T-helper 2 cell (primary cell): Measurements from ENCODE around the gene RPL36AL.

ENCODE experiments used
- DNase-seq, 5 experiments: peaks; one replicate each; pipeline versions ENCODE4 v3.0.0 to v3.0.0-alpha.2; 2012 to 2022

RPL36AL gene

GRCh38 chr14:49579841-49580240, 40.6 kb downstream of the RPL36AL start:
- DNase-seq, result no peak

GRCh38 chr14:49578141-49578540, 42.3 kb downstream of the RPL36AL start:
- peak in 1 of 5 experiments; percentile 35 for DNase-seq

- no peak for DNase-seq
Measured at GRCh38 chr14:49574038-49574437, 46.4 kb downstream of the RPL36AL start.

GRCh38 chr14:49569281-49569680, 51.1 kb downstream of the RPL36AL start:
- DNase-seq, result no peak
